ENCODE results near the gene RNF121.
A peak's percentile ranks its signal among the peaks of the same experiment; 100 is the strongest.

Gene RNF121

GRCh38 chr11:71935338-71935925 lies 6.6 kb downstream of the RNF121 start:
- DNase-seq = no peak

DNA sequence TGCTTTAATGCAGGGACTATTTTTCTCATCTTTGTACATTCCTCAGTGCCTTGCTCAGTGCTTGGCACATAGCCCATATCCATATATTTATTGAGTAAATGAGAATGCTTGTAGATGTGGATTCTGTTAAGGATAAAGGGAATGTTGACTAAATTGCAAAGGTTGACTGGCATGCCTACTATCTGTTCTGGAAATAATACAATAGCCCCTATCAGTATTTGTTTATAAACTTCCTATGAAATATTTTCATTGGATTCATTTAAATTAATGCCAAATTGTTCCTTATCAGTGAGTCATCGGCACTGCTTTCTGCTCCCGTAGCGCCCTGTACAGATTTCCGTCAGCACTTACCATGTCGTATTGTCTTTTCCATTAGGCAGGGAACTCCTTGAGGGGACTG lies 8.0 kb downstream of the RNF121 start:
- no peak for DNase-seq

DNA sequence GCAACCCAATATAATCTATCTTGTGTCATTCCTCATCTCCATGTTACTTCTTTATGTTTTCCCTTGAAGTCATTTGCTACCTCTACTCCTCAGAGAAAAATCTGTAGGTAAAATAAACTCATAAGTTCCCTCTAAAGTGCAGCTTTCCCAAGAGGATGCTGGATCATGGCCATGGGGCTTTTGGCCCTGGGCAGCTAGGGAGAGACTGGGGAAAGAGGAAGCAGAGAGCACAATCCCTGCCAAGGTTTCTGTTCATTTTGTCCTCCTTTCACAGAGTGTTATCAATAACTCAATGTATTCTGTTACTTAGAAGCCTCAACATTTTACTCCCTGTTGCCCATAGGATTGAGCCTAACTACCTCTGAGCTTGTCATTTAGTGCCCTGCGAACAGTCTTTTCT lies 9.0 kb downstream of the RNF121 start:
- DNase-seq = no peak

- DNase-seq = no peak
Measured at GRCh38 chr11:71940561-71941219, 11.8 kb downstream of the RNF121 start.

DNA sequence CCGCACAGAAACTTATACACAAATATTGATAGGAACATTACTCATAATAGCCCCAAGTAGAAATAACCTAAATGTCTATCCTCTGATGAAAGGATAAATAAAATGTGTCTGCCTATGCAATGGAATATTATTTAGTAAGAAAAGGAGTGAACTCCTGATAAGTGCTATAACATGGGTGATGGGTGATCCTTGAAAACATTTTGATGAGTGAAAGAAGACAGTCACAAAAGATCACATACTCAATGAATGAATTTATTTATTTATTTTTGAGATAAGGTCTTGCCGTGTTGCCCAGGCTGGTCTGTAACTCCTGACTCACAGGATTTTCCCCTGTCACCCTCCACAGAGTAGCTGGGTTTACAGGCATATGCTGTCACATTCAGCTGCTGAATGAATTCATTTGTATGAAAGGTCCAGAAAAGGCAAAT lies 17.3 kb downstream of the RNF121 start:
- peak; percentile 22 to 35 (median 31) for DNase-seq

GRCh38 chr11:71947498-71947897 lies 18.7 kb downstream of the RNF121 start:
- DNase-seq = no peak

DNA sequence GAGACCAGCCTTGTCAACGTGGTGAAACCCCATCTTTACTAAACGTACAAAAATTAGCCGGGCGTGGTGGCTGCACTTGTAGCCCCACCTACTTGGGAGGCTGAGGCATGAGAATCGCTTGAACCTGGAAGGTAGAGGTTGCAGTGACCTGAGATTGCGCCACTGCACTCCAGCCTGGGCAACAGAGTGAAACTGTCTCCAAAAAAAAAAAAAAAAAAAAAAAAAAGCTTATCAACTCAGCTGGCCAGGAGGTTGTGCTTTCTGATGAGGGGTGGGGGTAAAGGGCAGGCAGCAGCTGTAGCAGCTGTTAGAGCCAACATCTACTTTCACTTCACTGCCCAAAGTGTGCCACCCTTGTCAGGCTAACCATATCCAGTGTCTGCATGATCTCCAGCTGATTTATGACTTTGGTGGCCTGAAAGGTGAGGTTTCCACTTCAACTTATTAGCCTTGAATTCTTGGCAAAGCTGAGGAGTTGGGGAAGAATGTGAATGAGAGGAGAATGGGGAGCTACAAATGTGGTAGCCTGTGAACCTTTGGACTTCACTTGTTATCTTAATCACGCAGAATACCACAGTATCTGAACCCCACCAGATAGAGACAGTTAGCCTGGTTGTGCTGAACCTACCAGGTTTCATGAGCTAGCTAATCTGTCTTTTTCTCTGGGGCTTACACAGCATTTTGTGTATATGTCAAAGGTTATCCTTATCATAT lies 19.6 kb downstream of the RNF121 start:
- no peak for DNase-seq

DNA sequence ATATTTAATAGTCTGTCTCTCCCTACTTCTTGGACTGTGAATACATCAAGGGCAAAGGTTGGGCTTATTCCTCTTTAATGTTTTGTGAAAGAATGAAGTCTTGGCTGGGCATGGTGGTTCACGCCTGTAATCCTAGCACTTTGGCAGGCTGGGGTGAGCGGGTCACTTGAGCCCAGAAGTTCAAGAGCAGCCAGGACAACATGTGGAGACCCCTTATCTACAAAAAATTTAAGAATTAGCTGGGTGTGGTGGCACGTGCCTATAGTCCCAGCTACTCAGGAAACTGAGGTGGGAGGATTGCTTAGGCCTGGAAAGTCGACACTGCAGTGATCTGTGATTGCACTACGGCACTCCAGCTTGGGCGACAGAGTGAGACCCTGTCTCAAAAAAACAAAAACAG lies 20.2 kb downstream of the RNF121 start:
- DNase-seq = no peak

- DNase-seq = no peak
Measured at GRCh38 chr11:71951741-71952310, 23.0 kb downstream of the RNF121 start.

GRCh38 chr11:71955898-71956456 lies 27.1 kb downstream of the RNF121 start:
- DNase-seq = no peak

DNA sequence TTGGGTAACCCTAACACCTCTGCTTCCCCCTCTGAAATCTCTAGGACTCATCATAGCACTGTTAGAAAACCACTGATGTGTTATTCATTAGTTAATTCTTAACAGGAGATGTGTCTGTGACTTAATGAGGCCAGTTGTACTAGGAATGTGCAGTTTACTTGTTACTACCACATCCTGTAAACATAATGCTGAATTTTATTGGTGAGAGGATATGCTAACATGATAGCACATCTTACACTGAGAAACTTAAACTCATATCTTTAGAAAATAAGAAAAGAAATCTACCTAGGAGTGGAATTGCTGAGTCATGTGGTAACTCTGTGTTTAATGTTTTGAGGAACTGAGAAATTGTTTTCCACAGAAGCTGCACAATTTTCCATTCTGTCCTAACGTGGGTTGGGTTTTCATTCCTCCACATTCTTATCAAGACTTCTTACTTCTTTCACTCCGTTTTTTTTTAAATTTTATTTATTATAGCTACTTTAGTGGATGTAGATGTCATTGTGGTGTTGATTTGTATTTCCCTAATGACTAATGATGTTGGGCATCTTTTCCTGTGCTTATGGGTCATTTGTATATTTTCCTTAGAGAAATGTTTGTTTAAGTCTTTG lies 33.7 kb downstream of the RNF121 start:
- peak; percentile 48 to 63 (median 63) for DNase-seq

DNA sequence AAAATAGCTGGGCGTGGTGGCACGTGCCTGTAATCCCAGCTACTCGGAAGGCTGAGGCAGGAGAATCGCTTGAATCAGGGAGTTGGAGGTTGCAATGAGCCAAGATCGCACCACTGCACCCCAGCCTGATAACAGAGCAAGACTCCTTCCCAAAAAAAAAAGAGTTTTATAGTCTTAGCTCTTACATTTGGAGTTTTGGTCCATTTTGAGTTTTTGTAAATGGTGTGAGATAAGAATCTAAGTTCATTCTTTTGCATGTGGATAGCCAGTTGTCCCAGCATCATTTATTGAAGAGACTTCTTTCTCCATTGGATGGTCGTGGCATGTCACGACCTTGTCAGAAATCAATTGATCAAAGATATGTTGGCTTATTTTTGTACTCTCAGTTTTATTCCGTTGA lies 34.6 kb downstream of the RNF121 start:
- no peak for DNase-seq

- no peak for DNase-seq
Measured at GRCh38 chr11:71964641-71965040, 35.8 kb downstream of the RNF121 start.

DNA sequence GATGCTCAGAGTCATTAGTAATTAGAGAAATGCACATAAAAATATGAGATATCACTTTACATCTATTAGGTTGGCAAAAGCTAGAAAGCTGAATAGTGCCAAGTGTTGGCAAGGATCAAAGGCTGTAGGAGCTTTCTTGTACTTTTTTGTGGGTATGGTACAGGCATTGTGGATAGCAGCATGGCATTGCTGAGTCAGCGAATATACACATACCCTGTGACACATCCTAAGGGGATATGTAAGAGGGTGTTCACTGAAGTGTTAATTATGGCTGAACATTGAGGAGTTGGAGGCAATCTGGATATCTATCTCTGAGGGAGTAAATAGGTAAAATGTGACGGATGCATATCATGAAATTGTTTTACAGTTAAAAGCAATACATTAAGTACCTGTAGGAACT lies 42.8 kb downstream of the RNF121 start:
- DNase-seq = no peak

- no peak for DNase-seq
Measured at GRCh38 chr11:71976551-71976950, 47.7 kb downstream of the RNF121 start.

DNA sequence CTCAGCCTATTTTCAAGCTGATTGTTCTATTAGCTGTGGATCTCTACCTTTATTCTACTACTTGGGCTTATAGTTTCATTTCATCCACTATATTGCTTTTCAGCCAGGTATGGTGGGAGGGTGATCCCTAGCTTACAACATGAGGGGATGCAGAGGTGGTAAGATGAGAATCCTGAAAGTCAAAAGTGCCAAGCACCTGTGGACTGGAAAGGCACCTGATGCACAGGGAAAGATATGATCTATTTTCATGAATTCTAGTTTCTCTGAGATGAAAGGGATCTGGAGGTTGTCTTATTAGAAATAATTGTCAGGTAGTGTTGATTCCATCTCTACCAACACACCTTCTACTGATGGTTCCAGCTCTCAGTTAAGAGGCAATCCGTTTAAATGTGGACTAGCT lies 48.2 kb downstream of the RNF121 start:
- no peak for DNase-seq

GRCh38 chr11:71977743-71978418 lies 49.0 kb downstream of the RNF121 start:
- DNase-seq = peak; percentile 72 to 85 (median 81)

DNA sequence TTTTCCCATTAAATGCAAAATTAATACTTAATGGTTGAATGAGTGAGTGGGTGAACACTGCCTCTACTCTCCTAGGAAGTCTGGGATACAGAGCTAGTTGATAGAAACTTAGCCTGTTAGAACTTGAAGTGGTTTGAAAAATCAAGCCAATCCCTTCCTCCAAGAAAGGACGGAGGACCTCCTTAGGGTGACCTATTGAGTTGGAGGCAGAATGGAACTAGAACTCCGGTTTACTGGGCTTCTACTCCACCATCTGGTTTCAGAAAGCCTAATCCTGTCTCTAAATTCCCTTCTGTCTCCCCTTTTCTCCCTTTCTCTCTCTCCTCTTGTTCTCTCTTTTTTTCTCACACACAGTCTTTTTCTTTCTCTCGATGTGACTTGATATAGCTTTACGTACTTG lies 50.2 kb downstream of the RNF121 start:
- no peak for DNase-seq

- no peak for DNase-seq
Measured at GRCh38 chr11:71979602-71980001, 50.8 kb downstream of the RNF121 start.

- DNase-seq = peak in 2 of 3 donors; percentile 34 to 43
Measured at GRCh38 chr11:71986131-71986530, 57.3 kb downstream of the RNF121 start.

- DNase-seq = no peak
Measured at GRCh38 chr11:71987521-71987920, 58.7 kb downstream of the RNF121 start.

DNA sequence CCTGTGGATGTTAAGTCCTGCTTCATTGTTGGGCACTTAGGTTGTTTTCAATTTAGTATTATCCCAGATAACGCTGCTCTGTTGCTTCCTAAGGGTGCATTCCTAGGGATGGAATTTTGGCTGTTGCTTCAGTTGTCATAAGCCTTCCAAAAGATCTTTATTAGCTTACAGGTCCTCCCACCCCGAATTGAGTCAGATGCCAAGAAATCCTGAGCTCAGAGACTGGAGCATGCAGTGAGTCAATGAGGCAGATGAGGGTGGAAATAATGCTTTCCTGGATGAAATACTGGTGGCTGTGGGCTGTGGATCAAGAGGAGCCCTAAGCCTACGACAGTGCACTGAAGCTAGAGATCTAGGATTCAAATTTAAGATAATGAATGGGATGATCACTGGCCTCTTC lies 59.2 kb downstream of the RNF121 start:
- DNase-seq = no peak

GRCh38 chr11:71990701-71991100 lies 61.9 kb downstream of the RNF121 start:
- DNase-seq = no peak
